CD4-positive, alpha-beta T cell treated with Interleukin-12 subunit alpha and Interleukin-12 subunit beta, for 1 hour (primary cell): ENCODE data around the gene URB2.
"Not testable (repeated sequence)": the region's sequence is repeated elsewhere in the genome, so short reads cannot be mapped to it uniquely, and the experiment has no call there.

Experiments used
- DNase-seq: peaks from one replicate; pipeline ENCODE4 v3.0.0-alpha.2; 2020

URB2 gene

GRCh38 chr1:229617351-229618100, 8.5 kb upstream of the URB2 start:
- DNase-seq: no peak

- no peak for DNase-seq
Observed at GRCh38 chr1:229619002-229619401, 7.0 kb upstream of the URB2 start.

- no peak for DNase-seq
Observed at GRCh38 chr1:229619614-229620013, 6.4 kb upstream of the URB2 start.

GRCh38 chr1:229620876-229621275, 5.2 kb upstream of the URB2 start:
- no peak for DNase-seq

GRCh38 chr1:229621663-229622062, 4.4 kb upstream of the URB2 start:
- no peak for DNase-seq

- not testable (repeated sequence) for DNase-seq
Observed at GRCh38 chr1:229622641-229623120, 3.4 kb upstream of the URB2 start.

GRCh38 chr1:229623225-229623624, 2.8 kb upstream of the URB2 start:
- DNase-seq: no peak

GRCh38 chr1:229623838-229624237, 2.2 kb upstream of the URB2 start:
- DNase-seq: no peak

GRCh38 chr1:229624521-229625070, 1.5 kb upstream of the URB2 start:
- DNase-seq: no peak

- DNase-seq: no peak
Observed at GRCh38 chr1:229625071-229625914, 754 bp upstream of the URB2 start.

GRCh38 chr1:229627003-229627402, 956 bp downstream of the URB2 start:
- no peak for DNase-seq

- DNase-seq: no peak
Observed at GRCh38 chr1:229629261-229629660, 3.2 kb downstream of the URB2 start.

- DNase-seq: no peak
Observed at GRCh38 chr1:229631148-229631547, 5.1 kb downstream of the URB2 start.

- no peak for DNase-seq
Observed at GRCh38 chr1:229631966-229632365, 5.9 kb downstream of the URB2 start.

GRCh38 chr1:229636042-229636441, 10.0 kb downstream of the URB2 start:
- DNase-seq: no peak

GRCh38 chr1:229637746-229638145, 11.7 kb downstream of the URB2 start:
- no peak for DNase-seq

GRCh38 chr1:229640455-229640854, 14.4 kb downstream of the URB2 start:
- no peak for DNase-seq

GRCh38 chr1:229641306-229641705, 15.3 kb downstream of the URB2 start:
- DNase-seq: no peak

GRCh38 chr1:229642376-229642775, 16.3 kb downstream of the URB2 start:
- DNase-seq: no peak

GRCh38 chr1:229642970-229643369, 16.9 kb downstream of the URB2 start:
- DNase-seq: no peak

- DNase-seq: no peak
Observed at GRCh38 chr1:229643996-229644745, 18.1 kb downstream of the URB2 start.

GRCh38 chr1:229645324-229645993, 19.4 kb downstream of the URB2 start:
- no peak for DNase-seq
